ENCODE results near the gene ARHGAP44.
A peak's percentile ranks its signal among the peaks of the same experiment; 100 is the strongest.

Gene ARHGAP44, protein sequence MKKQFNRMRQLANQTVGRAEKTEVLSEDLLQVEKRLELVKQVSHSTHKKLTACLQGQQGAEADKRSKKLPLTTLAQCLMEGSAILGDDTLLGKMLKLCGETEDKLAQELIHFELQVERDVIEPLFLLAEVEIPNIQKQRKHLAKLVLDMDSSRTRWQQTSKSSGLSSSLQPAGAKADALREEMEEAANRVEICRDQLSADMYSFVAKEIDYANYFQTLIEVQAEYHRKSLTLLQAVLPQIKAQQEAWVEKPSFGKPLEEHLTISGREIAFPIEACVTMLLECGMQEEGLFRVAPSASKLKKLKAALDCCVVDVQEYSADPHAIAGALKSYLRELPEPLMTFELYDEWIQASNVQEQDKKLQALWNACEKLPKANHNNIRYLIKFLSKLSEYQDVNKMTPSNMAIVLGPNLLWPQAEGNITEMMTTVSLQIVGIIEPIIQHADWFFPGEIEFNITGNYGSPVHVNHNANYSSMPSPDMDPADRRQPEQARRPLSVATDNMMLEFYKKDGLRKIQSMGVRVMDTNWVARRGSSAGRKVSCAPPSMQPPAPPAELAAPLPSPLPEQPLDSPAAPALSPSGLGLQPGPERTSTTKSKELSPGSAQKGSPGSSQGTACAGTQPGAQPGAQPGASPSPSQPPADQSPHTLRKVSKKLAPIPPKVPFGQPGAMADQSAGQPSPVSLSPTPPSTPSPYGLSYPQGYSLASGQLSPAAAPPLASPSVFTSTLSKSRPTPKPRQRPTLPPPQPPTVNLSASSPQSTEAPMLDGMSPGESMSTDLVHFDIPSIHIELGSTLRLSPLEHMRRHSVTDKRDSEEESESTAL

DNA sequence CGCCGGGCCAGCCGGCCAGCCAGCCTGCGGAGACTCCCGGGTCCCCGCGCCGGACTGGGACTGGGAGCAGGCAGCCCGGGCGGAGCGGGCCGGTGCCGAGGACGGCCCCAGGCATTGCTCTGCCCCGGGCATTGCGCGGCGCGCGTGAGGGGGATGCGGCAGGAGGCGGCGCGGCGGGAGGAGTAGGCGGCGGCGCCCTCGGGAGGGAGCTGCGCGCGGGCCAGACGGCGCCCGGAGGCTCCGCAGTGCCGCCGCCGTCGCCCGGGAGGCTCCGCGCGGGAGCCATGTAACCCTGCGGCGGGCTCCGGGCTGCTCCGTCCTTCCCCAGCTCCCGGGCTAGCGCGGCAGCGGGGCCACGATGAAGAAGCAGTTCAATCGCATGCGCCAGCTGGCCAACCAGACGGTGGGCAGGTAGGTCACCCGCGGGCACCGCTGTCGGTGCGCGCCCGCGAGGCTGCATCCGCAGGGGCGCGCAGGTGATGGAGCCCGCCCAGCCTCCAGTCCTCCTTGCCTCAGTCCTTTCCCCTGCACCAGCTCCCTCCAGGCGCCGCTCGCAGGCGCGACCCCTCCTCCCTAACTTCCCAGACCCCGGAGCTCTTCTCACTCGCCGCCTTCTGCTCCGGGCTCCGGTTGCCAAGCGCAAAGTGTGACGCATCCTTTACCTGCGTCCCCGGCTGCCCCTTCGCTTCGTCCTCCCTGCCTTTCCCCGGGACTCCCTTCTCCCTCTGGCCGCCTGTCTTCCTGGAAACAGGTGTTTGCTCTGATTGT, at the start of gene ARHGAP44:
ARHGAP44 (plus strand) TSS at position 18 of the 768 bp plus-strand sequence; CDS start at position 359, 341 bp downstream.
- POLR2A ChIA-PET: interaction anchor here (0.6 to 0.8 kb wide), 2 partner anchors 9 to 166 kb away, joined by 3 read pairs; no protein-coding TSS in a partner anchor
- H3K4me3 ChIP-seq (ENCODE audit: low read depth, low read length): peak within 1 kb of the TSS; percentile 86
- peak within 1 kb of the TSS; percentile 71; the same call in 1 of the 2 replicates for H3K27ac ChIP-seq (ENCODE audit: extremely low read depth, low read depth, low read length)
- CTCF ChIA-PET: interaction anchor here (0.6 to 1.6 kb wide), 5 partner anchors 23 to 231 kb away, joined by 3 to 4 read pairs (median 3); no protein-coding TSS in a partner anchor
- peaks cover 7% of the 10 kb centered on the region; the same call in 1 of the 2 replicates for H3K4me1 ChIP-seq (ENCODE audit: control insufficient read depth, insufficient read depth, low read length)
- H3K36me3 ChIP-seq (ENCODE audit: control insufficient read depth in 2 of 2, insufficient read depth in 1 of 2, low read length in 2 of 2): no peaks in the 10 kb centered on the region
- H3K9me3 ChIP-seq (ENCODE audit: control insufficient read depth, insufficient read depth, low read depth, low read length): no peaks in the 10 kb centered on the region
- 0 out of 2 replicates have a peak, but pooled peaks have one; percentile 19 for TF ChIP-seq YY2 (tag by site-specific recombination; IDR thresholded peaks at IDR 0.05)
- TF ChIP-seq ZNF202 (tag by site-specific recombination; IDR thresholded peaks at IDR 0.05; ENCODE audit: borderline replicate concordance): no peak
- TF ChIP-seq ZNF292 (tag by site-specific recombination; IDR thresholded peaks at IDR 0.05; ENCODE audit: borderline replicate concordance, low read depth): no peak
- peak; percentile 96 for TF ChIP-seq ZBTB26 (tag by site-specific recombination; optimal IDR thresholded peaks at IDR 0.05)
- TF ChIP-seq, protein P1, sequence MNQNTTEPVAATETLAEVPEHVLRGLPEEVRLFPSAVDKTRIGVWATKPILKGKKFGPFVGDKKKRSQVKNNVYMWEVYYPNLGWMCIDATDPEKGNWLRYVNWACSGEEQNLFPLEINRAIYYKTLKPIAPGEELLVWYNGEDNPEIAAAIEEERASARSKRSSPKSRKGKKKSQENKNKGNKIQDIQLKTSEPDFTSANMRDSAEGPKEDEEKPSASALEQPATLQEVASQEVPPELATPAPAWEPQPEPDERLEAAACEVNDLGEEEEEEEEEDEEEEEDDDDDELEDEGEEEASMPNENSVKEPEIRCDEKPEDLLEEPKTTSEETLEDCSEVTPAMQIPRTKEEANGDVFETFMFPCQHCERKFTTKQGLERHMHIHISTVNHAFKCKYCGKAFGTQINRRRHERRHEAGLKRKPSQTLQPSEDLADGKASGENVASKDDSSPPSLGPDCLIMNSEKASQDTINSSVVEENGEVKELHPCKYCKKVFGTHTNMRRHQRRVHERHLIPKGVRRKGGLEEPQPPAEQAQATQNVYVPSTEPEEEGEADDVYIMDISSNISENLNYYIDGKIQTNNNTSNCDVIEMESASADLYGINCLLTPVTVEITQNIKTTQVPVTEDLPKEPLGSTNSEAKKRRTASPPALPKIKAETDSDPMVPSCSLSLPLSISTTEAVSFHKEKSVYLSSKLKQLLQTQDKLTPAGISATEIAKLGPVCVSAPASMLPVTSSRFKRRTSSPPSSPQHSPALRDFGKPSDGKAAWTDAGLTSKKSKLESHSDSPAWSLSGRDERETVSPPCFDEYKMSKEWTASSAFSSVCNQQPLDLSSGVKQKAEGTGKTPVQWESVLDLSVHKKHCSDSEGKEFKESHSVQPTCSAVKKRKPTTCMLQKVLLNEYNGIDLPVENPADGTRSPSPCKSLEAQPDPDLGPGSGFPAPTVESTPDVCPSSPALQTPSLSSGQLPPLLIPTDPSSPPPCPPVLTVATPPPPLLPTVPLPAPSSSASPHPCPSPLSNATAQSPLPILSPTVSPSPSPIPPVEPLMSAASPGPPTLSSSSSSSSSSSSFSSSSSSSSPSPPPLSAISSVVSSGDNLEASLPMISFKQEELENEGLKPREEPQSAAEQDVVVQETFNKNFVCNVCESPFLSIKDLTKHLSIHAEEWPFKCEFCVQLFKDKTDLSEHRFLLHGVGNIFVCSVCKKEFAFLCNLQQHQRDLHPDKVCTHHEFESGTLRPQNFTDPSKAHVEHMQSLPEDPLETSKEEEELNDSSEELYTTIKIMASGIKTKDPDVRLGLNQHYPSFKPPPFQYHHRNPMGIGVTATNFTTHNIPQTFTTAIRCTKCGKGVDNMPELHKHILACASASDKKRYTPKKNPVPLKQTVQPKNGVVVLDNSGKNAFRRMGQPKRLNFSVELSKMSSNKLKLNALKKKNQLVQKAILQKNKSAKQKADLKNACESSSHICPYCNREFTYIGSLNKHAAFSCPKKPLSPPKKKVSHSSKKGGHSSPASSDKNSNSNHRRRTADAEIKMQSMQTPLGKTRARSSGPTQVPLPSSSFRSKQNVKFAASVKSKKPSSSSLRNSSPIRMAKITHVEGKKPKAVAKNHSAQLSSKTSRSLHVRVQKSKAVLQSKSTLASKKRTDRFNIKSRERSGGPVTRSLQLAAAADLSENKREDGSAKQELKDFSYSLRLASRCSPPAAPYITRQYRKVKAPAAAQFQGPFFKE (tag by site-specific recombination; IDR thresholded peaks at IDR 0.05; ENCODE audit: borderline replicate concordance): no peak
- no peak for TF ChIP-seq ZNF654 (tag by site-specific recombination; IDR thresholded peaks at IDR 0.05; ENCODE audit: low read depth)
- no peak for TF ChIP-seq ZNF645 (tag by site-specific recombination; IDR thresholded peaks at IDR 0.05)
- no peak for TF ChIP-seq TCF7L2 (IDR thresholded peaks at IDR 0.05; ENCODE audit: borderline replicate concordance, low read depth, low read length)
- no peak for TF ChIP-seq ZNF266 (tag by site-specific recombination; IDR thresholded peaks at IDR 0.05; ENCODE audit: low read depth)
- no peak for TF ChIP-seq ZNF133 (tag by site-specific recombination; IDR thresholded peaks at IDR 0.05)
- TF ChIP-seq ZBTB6 (tag by site-specific recombination; IDR thresholded peaks at IDR 0.05): peak; percentile 91
- TF ChIP-seq, protein P2, sequence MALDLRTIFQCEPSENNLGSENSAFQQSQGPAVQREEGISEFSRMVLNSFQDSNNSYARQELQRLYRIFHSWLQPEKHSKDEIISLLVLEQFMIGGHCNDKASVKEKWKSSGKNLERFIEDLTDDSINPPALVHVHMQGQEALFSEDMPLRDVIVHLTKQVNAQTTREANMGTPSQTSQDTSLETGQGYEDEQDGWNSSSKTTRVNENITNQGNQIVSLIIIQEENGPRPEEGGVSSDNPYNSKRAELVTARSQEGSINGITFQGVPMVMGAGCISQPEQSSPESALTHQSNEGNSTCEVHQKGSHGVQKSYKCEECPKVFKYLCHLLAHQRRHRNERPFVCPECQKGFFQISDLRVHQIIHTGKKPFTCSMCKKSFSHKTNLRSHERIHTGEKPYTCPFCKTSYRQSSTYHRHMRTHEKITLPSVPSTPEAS (tag by site-specific recombination; IDR thresholded peaks at IDR 0.05): no peak
- TF ChIP-seq ZNF624 (tag by site-specific recombination; IDR thresholded peaks at IDR 0.05): no peak
- peak; percentile 73 for TF ChIP-seq SCRT2 (tag by site-specific recombination; IDR thresholded peaks at IDR 0.05)
- TF ChIP-seq SCRT1 (tag by site-specific recombination; IDR thresholded peaks at IDR 0.05; ENCODE audit: borderline replicate concordance): peak; percentile 28; the same call in 1 of the 2 replicates
- no peak for TF ChIP-seq PRDM10 (tag by site-specific recombination; IDR thresholded peaks at IDR 0.05)
- TF ChIP-seq ZNF302 (tag by site-specific recombination; IDR thresholded peaks at IDR 0.05; ENCODE audit: low read depth): no peak
- TF ChIP-seq ZNF311 (tag by site-specific recombination; IDR thresholded peaks at IDR 0.05; ENCODE audit: borderline replicate concordance): no peak

Data from HEK293 (cell line).